ENCODE results near the gene UGP2. TPM values are rescaled to one million over a fixed set of nuclear protein-coding genes. Genes with fewer than 3 reads are reported as not detected.

The UGP2 gene
- total and polyA plus RNA-seq, 2 of the 4 experiments (the other 2 are of a cell fraction), result 45.0 to 58.8 TPM

DNA sequence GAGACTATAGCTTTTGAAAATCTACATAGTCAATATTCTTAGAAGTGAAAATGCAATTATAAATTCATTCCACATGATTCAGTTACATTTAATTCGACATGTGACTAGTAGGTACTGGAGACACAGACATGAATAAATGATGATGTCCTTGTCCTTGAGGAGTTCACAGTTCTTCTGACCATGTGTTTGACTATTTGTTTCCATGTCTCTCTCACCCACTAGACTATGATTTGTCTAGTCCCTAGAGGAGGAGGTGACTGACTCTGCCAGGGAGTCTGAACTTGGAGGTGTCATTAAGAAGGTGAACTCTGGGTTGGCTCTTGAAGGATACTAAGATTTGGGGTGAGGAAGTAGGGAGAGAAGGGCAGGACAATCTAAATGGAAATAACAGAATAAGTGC is 20.7 kb upstream of the UGP2 start:
- Histone ChIP-seq H3K79me1 (ENCODE audit: low read depth in 1 of 2, low read length in 2 of 2) (no peaks in the 10 kb centered on the region), H3K9me3 (ENCODE audit: control insufficient read depth, insufficient read depth, low read length) (no peaks in the 10 kb centered on the region), H3K9ac (ENCODE audit: low read depth, low read length) (no peak overlapping the region), H3K4me2 (ENCODE audit: low read depth, low read length) (no peak overlapping the region), H4K5ac (ENCODE audit: low read depth, low read length) (no peak overlapping the region), H2AFZ (replicated peaks; ENCODE audit: low read length, poor library complexity) (no peak overlapping the region), H2BK5ac (ENCODE audit: low read depth, low read length, poor library complexity, severe bottlenecking) (no peak overlapping the region), H3K4me3 (ENCODE audit: insufficient read depth, low read depth, low read length) (no peak overlapping the region), H4K91ac (ENCODE audit: insufficient read depth, low read depth, low read length) (no peak overlapping the region), H2AK9ac (replicated peaks; ENCODE audit: low read depth, low read length, poor library complexity) (no peak overlapping the region), H3K9me1 (ENCODE audit: insufficient read depth, low read length) (0 out of 2 replicates have a peak, but pooled peaks cover 2% of the 10 kb centered on the region), H2BK15ac (ENCODE audit: low read depth, low read length) (no peak overlapping the region; the same call in 2 of the 3 replicates), H3K4me1 (ENCODE audit: control insufficient read depth, insufficient read depth, low read length) (peaks cover 4% of the 10 kb centered on the region), H4K8ac (ENCODE audit: low read depth in 2 of 2, low read length in 2 of 2) (no peak overlapping the region), H3K18ac (ENCODE audit: low read depth, low read length) (no peak overlapping the region), H3K14ac (replicated peaks; ENCODE audit: low read depth, low read length) (0 out of 2 replicates have a peak overlapping the region, but pooled peaks have one; percentile 37), H2BK120ac (ENCODE audit: low read depth, low read length) (no peak overlapping the region), H3K4ac (ENCODE audit: low read depth, low read length) (no peak overlapping the region), H4K20me1 (ENCODE audit: insufficient read depth, low read length) (no peaks in the 10 kb centered on the region), H2BK20ac (ENCODE audit: low read depth, low read length) (no peak overlapping the region), H2AK5ac (ENCODE audit: low read depth, low read length) (no peak overlapping the region), H3K27ac (ENCODE audit: insufficient read depth, low read length) (no peak overlapping the region), H3K56ac (ENCODE audit: extremely low read depth, insufficient read depth, low read length) (no peak overlapping the region), H3K23ac (ENCODE audit: low read depth, low read length) (no peak overlapping the region), H3K36me3 (ENCODE audit: control insufficient read depth, insufficient read depth, low read length) (no peaks in the 10 kb centered on the region), H3K27me3 (ENCODE audit: control insufficient read depth, insufficient read depth, low read length) (no peaks in the 10 kb centered on the region)
- intact Hi-C loops (cut with micrococcal nuclease), result no loop called here
- DNase-seq (no peak), ATAC-seq (ENCODE audit: low read depth) (no peak)
- ChIA-PET CTCF (interaction anchor here (1.7 kb wide), 1 partner anchor 21 kb away, joined by 3 read pairs; the partner anchor contains the start of gene UGP2), POLR2A (ENCODE audit: unreplicated experiment) (no interaction called here)
- BruUV-seq (replicated peaks), result no TSS peak
- dilution Hi-C loops (cut with HindIII; ENCODE audit: low sequenced_read_pairs, unreplicated experiment), result no loop called here
- in situ Hi-C loops (cut with MboI; ENCODE audit: low sequenced_read_pairs), result no loop called here
- TF ChIP-seq MAZ (IDR thresholded peaks at IDR 0.05; ENCODE audit: borderline replicate concordance, low read depth, low read length), result no peak
- no peak for TF ChIP-seq MXI1 (IDR thresholded peaks at IDR 0.05; ENCODE audit: borderline replicate concordance, low read depth, low read length)
- TF ChIP-seq CEBPB (IDR thresholded peaks at IDR 0.05; ENCODE audit: low read depth, low read length), result no peak
- TF ChIP-seq RCOR1 (IDR thresholded peaks at IDR 0.05; ENCODE audit: insufficient replicate concordance, low read length), result no peak
- TF ChIP-seq FOS (IDR thresholded peaks at IDR 0.05; ENCODE audit: low read depth, low read length), result no peak
- no peak for TF ChIP-seq POLR2A (IDR thresholded peaks at IDR 0.05; ENCODE audit: low read depth, low read length)
- TF ChIP-seq, protein P1, sequence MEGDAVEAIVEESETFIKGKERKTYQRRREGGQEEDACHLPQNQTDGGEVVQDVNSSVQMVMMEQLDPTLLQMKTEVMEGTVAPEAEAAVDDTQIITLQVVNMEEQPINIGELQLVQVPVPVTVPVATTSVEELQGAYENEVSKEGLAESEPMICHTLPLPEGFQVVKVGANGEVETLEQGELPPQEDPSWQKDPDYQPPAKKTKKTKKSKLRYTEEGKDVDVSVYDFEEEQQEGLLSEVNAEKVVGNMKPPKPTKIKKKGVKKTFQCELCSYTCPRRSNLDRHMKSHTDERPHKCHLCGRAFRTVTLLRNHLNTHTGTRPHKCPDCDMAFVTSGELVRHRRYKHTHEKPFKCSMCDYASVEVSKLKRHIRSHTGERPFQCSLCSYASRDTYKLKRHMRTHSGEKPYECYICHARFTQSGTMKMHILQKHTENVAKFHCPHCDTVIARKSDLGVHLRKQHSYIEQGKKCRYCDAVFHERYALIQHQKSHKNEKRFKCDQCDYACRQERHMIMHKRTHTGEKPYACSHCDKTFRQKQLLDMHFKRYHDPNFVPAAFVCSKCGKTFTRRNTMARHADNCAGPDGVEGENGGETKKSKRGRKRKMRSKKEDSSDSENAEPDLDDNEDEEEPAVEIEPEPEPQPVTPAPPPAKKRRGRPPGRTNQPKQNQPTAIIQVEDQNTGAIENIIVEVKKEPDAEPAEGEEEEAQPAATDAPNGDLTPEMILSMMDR (conservative IDR thresholded peaks at IDR 0.05; ENCODE audit: low read depth, low read length), result no peak
- TF ChIP-seq BHLHE40 (IDR thresholded peaks at IDR 0.05; ENCODE audit: low read depth, low read length), result no peak
- no peak for TF ChIP-seq MAFK (IDR thresholded peaks at IDR 0.05; ENCODE audit: low read depth, low read length)
- TF ChIP-seq RFX5 (IDR thresholded peaks at IDR 0.05; ENCODE audit: low read depth, low read length), result no peak
- WGBS, 2 experiments (ENCODE audit: extremely low coverage in 2 of 2, insufficient read length in 1 of 2), result no CpG with 5 or more reads among the region's 1 CpG
